Gastrocnemius medialis (tissue), 4 donors: ENCODE results near the gene HLCS.

ENCODE experiments used
- POLR2A ChIP-seq, 2 donors: fragments of 450-650 bp; IDR thresholded peaks; one replicate each; pipeline ENCODE4 v1.6.1; 2017; ENCODE audit warnings: antibody characterized with exemption in 2 of 2, mild to moderate bottlenecking in 2 of 2, moderate library complexity in 2 of 2
- TF ChIP-seq, protein P1 (sequence below), 5 experiments: fragments of 450-650 bp in 3 of 5; fragments of 200-600 bp in 2 of 5; sonication (generic) in 2 of 5; IDR thresholded peaks in 4 of 5; conservative IDR thresholded peaks in 1 of 5; 1 replicate in 4 of 5; 2 replicates in 1 of 5; pipeline ENCODE4 v1.5.1; 2016 to 2019; ENCODE audit warnings: antibody characterized with exemption in 5 of 5, mild to moderate bottlenecking in 3 of 5, moderate library complexity in 3 of 5

DNA sequence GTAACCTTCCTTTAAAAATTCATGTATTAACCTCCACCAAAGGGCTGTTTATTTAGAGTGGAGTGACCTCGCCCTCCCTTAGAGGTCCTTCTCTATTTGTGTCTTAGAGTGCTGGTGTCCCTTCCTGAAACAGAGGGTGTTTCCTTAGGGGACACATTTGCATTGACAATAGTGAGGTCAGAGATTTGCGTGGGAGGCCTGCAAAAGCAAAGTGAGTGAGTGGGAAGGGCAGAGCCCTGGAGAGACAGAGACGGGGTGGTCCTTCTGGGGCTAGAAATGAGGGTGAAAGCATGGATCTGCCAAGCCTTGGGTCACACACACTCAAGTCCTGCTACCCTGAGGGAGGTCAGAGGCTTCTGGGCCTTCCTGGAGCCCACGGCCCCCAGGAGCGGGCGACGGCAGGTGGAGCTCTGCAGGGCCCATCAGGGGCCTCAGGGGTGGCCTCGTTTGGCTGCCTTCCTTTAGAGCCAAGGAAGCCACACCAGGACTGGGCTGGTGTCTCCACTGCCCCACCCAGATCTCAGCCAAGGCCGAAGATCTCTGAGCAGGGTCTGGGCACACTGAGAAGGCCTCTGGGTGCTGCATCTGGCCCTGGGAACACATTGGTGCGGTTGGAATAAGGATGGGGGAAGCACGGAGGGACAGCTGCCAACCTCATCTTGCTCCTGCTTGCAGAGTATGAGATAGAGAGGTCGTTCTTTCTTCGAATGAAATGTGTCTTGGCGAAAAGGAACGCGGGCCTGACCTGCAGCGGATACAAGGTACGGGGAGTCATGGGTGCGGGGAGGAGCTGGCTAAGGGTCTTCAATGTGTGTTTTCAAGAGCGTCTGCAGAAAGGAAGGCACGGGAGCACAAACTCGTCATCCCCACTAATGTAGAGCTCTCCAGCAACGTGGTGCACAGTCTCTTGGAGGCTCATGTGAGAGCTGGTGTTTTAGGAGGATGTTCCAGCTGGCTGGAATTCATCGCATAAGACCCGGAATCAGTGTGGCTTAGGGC lies 243.8 kb downstream of the HLCS start:
- TF ChIP-seq, protein P1, sequence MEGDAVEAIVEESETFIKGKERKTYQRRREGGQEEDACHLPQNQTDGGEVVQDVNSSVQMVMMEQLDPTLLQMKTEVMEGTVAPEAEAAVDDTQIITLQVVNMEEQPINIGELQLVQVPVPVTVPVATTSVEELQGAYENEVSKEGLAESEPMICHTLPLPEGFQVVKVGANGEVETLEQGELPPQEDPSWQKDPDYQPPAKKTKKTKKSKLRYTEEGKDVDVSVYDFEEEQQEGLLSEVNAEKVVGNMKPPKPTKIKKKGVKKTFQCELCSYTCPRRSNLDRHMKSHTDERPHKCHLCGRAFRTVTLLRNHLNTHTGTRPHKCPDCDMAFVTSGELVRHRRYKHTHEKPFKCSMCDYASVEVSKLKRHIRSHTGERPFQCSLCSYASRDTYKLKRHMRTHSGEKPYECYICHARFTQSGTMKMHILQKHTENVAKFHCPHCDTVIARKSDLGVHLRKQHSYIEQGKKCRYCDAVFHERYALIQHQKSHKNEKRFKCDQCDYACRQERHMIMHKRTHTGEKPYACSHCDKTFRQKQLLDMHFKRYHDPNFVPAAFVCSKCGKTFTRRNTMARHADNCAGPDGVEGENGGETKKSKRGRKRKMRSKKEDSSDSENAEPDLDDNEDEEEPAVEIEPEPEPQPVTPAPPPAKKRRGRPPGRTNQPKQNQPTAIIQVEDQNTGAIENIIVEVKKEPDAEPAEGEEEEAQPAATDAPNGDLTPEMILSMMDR (IDR thresholded peaks at IDR 0.05 in 4 of 5, conservative IDR thresholded peaks at IDR 0.05 in 1 of 5): no peak
- TF ChIP-seq POLR2A (IDR thresholded peaks at IDR 0.05): no peak
